HepG2 (cell line): Measurements from ENCODE around the gene E2F1. TPM values are rescaled to one million over a fixed set of nuclear protein-coding genes. Genes with fewer than 3 reads are reported as not detected.

Experiments used
- ARID2 ChIP-seq: sonication (generic); formaldehyde crosslinking; IDR thresholded peaks from 2 replicates; pipeline ENCODE4 v1.8.1; 2022; ENCODE audit warnings: mild to moderate bottlenecking, missing genetic modification reagents, borderline replicate concordance
- IRX3 ChIP-seq: sonication (generic); formaldehyde crosslinking; IDR thresholded peaks from 2 replicates; pipeline ENCODE4 v1.8.1; 2023; ENCODE audit warnings: mild to moderate bottlenecking, low read depth, missing genetic modification reagents, borderline replicate concordance
- KAT2B ChIP-seq: fragments of 150-350 bp; IDR thresholded peaks from 2 replicates; pipeline ENCODE4 v1.6.1; 2014; ENCODE audit warnings: low read depth, low read length, borderline replicate concordance
- KDM5A ChIP-seq: fragments of 200-600 bp; sonication (generic); IDR thresholded peaks from 2 replicates; pipeline ENCODE4 v1.7.0; 2018; ENCODE audit warnings: antibody characterized with exemption, mild to moderate bottlenecking, low read length, borderline replicate concordance
- KDM5B ChIP-seq: sonication (generic); formaldehyde crosslinking; IDR thresholded peaks from 2 replicates; pipeline ENCODE4 v1.4.0; 2020; ENCODE audit warnings: missing genetic modification reagents, mild to moderate bottlenecking, borderline replicate concordance
- KLF9 ChIP-seq: IDR thresholded peaks from 2 replicates; pipeline ENCODE4 v1.6.1; 2016; ENCODE audit warnings: low read depth
- NCOA2 ChIP-seq: sonication (generic); formaldehyde crosslinking; IDR thresholded peaks from 2 replicates; pipeline ENCODE4 v1.8.0; 2022; ENCODE audit warnings: inconsistent platforms
- SUZ12 ChIP-seq: fragments of 150-350 bp; IDR thresholded peaks from 2 replicates; pipeline ENCODE4 v1.6.1; 2014; ENCODE audit warnings: low read depth, low read length
- TBL1XR1 ChIP-seq: fragments of 150-350 bp; IDR thresholded peaks from 2 replicates; pipeline ENCODE4 v1.6.1; 2014; ENCODE audit warnings: borderline replicate concordance, low read length; ENCODE audit not compliant: partially characterized antibody
- ZNF121 ChIP-seq: sonication (generic); formaldehyde crosslinking; IDR thresholded peaks from 2 replicates; pipeline ENCODE4 v1.5.0; 2020; ENCODE audit warnings: mild to moderate bottlenecking, missing genetic modification reagents
- ZNF143 ChIP-seq: sonication (generic); formaldehyde crosslinking; IDR thresholded peaks from 2 replicates; pipeline ENCODE4 v1.4.0; 2020; ENCODE audit warnings: missing genetic modification reagents
- ZNF235 ChIP-seq: sonication (generic); formaldehyde crosslinking; IDR thresholded peaks from 2 replicates; pipeline ENCODE4 v1.8.1; 2023; ENCODE audit warnings: mild to moderate bottlenecking, missing genetic modification reagents, borderline replicate concordance
- ZNF354B ChIP-seq: sonication (generic); formaldehyde crosslinking; IDR thresholded peaks from 2 replicates; pipeline ENCODE4 v1.8.0; 2022; ENCODE audit warnings: mild to moderate bottlenecking, missing genetic modification reagents
- ZNF501 ChIP-seq: sonication (generic); formaldehyde crosslinking; IDR thresholded peaks from 2 replicates; pipeline ENCODE4 v1.5.1; 2020; ENCODE audit warnings: mild to moderate bottlenecking, moderate library complexity, missing genetic modification reagents
- ZNF549 ChIP-seq: sonication (generic); formaldehyde crosslinking; IDR thresholded peaks from 2 replicates; pipeline ENCODE4 v1.5.0; 2020; ENCODE audit warnings: missing genetic modification reagents
- ZNF7 ChIP-seq: IDR thresholded peaks from 2 replicates; pipeline ENCODE4 v1.6.1; 2016; ENCODE audit warnings: missing biosample characterization, missing genetic modification reagents
- ZNF724P ChIP-seq: sonication (generic); formaldehyde crosslinking; IDR thresholded peaks from 2 replicates; pipeline ENCODE4 v1.8.0; 2022; ENCODE audit warnings: missing genetic modification reagents, borderline replicate concordance
- ZNF777 ChIP-seq: sonication (generic); formaldehyde crosslinking; IDR thresholded peaks from 2 replicates; pipeline ENCODE4 v1.4.0; 2020; ENCODE audit warnings: missing genetic modification reagents
- polyA plus RNA-seq, 8 experiments: library from polyadenylated mRNA; depleted of rRNA in 3 of 8; stranded (reverse) in 7 of 8; unstranded in 1 of 8; fragments of >200 nt; fragmentation: Illumina TruSeq in 4 of 8; extraction: Trizol in 4 of 8; gene quantifications; 2 replicates each; pipeline versions ENCODE4 v1.2.1 to v1.2.3, GENCODE V29; 2011 to 2016; ENCODE audit warnings: low read depth in 4 of 8, missing spikeins in 1 of 8, mixed read lengths in 1 of 8; ENCODE audit not compliant: insufficient read depth in 1 of 8
- total RNA-seq, 5 experiments: library from RNA; depleted of rRNA; stranded (reverse); fragments of >200 nt; fragmentation: Illumina TruSeq; extraction: Trizol; gene quantifications; 2 replicates each; pipeline ENCODE4 v1.2.3, GENCODE V29; 2016; ENCODE audit warnings: low read depth in 1 of 5
- TF ChIP-seq, protein P1 (sequence below): sonication (generic); formaldehyde crosslinking; IDR thresholded peaks from 2 replicates; pipeline ENCODE4 v1.8.0; 2022; ENCODE audit warnings: mild to moderate bottlenecking, missing genetic modification reagents; ENCODE audit not compliant: insufficient replicate concordance
- TF ChIP-seq, protein P2 (sequence below): conservative IDR thresholded peaks from 2 replicates; pipeline ENCODE4 v1.6.1; 2018; ENCODE audit warnings: missing genetic modification reagents
- TF ChIP-seq, protein P3 (sequence below): sonication (generic); formaldehyde crosslinking; IDR thresholded peaks from 2 replicates; pipeline ENCODE4 v1.5.0; 2020; ENCODE audit warnings: mild to moderate bottlenecking, missing genetic modification reagents
- TF ChIP-seq, protein P4 (sequence below): sonication (generic); formaldehyde crosslinking; IDR thresholded peaks from 2 replicates; pipeline ENCODE4 v1.4.0; 2020; ENCODE audit warnings: missing genetic modification reagents
- TF ChIP-seq, protein P5 (sequence below): sonication (generic); formaldehyde crosslinking; IDR thresholded peaks from 2 replicates; pipeline ENCODE4 v1.8.1; 2022; ENCODE audit warnings: mild to moderate bottlenecking, missing genetic modification reagents

E2F1 gene
- total and polyA plus RNA-seq, 2 of the 13 experiments (the other 11 are each of a cell fraction or from before 2014, with no cell fraction given), result 25.5 to 39.4 TPM

DNA sequence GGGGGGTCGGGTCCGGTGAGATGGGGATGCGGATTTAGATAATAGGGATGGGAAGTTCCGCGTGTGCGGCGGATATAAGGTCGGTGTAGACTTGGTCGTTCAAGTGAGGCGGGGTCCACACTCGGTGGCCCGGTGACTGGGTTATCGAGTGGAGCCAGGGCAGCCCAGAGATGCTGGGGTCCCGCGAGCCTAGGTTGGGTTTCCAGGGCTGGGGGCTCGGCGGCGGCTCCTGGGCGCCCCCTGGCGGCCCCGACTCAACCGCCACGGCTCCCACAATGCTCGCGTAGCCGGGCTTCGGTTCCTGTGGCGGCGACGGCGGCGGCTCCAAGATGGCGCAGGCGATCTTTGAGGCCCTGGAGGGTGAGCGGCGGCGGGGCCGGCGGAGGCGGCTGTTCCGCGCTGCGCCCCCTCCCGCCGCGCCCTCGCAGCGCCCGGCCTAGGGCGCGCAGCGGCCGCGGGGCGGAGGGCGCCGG lies 45.5 kb upstream of the E2F1 start, which contains the start of gene ZNF341 (continued):
- no peak; the same call in 1 of the 2 replicates for TF ChIP-seq IRX3 (CRISPR knock-in tag)
- TF ChIP-seq, protein P1, sequence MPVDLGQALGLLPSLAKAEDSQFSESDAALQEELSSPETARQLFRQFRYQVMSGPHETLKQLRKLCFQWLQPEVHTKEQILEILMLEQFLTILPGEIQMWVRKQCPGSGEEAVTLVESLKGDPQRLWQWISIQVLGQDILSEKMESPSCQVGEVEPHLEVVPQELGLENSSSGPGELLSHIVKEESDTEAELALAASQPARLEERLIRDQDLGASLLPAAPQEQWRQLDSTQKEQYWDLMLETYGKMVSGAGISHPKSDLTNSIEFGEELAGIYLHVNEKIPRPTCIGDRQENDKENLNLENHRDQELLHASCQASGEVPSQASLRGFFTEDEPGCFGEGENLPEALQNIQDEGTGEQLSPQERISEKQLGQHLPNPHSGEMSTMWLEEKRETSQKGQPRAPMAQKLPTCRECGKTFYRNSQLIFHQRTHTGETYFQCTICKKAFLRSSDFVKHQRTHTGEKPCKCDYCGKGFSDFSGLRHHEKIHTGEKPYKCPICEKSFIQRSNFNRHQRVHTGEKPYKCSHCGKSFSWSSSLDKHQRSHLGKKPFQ (CRISPR knock-in tag), result no peak
- TF ChIP-seq KDM5B (CRISPR knock-in tag), result no peak
- TF ChIP-seq ARID2 (CRISPR knock-in tag), result no peak
- TF ChIP-seq KLF9, result no peak
- TF ChIP-seq, protein P2, sequence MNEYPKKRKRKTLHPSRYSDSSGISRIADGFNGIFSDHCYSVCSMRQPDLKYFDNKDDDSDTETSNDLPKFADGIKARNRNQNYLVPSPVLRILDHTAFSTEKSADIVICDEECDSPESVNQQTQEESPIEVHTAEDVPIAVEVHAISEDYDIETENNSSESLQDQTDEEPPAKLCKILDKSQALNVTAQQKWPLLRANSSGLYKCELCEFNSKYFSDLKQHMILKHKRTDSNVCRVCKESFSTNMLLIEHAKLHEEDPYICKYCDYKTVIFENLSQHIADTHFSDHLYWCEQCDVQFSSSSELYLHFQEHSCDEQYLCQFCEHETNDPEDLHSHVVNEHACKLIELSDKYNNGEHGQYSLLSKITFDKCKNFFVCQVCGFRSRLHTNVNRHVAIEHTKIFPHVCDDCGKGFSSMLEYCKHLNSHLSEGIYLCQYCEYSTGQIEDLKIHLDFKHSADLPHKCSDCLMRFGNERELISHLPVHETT (CRISPR knock-in tag), result peak; percentile 98; the same call in 1 of the 2 replicates
- TF ChIP-seq ZNF235 (CRISPR knock-in tag), result 0 out of 2 replicates have a peak, but pooled peaks have one; percentile 71
- TF ChIP-seq SUZ12, result 0 out of 2 replicates have a peak, but pooled peaks have one; percentile 14
- no peak for TF ChIP-seq KAT2B
- no peak for TF ChIP-seq ZNF724P (CRISPR knock-in tag)
- TF ChIP-seq ZNF549 (CRISPR knock-in tag), result no peak
- TF ChIP-seq, protein P3, sequence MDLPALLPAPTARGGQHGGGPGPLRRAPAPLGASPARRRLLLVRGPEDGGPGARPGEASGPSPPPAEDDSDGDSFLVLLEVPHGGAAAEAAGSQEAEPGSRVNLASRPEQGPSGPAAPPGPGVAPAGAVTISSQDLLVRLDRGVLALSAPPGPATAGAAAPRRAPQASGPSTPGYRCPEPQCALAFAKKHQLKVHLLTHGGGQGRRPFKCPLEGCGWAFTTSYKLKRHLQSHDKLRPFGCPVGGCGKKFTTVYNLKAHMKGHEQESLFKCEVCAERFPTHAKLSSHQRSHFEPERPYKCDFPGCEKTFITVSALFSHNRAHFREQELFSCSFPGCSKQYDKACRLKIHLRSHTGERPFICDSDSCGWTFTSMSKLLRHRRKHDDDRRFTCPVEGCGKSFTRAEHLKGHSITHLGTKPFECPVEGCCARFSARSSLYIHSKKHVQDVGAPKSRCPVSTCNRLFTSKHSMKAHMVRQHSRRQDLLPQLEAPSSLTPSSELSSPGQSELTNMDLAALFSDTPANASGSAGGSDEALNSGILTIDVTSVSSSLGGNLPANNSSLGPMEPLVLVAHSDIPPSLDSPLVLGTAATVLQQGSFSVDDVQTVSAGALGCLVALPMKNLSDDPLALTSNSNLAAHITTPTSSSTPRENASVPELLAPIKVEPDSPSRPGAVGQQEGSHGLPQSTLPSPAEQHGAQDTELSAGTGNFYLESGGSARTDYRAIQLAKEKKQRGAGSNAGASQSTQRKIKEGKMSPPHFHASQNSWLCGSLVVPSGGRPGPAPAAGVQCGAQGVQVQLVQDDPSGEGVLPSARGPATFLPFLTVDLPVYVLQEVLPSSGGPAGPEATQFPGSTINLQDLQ (CRISPR knock-in tag), result peak; percentile 86
- TF ChIP-seq KDM5A, result no peak
- TF ChIP-seq, protein P4, sequence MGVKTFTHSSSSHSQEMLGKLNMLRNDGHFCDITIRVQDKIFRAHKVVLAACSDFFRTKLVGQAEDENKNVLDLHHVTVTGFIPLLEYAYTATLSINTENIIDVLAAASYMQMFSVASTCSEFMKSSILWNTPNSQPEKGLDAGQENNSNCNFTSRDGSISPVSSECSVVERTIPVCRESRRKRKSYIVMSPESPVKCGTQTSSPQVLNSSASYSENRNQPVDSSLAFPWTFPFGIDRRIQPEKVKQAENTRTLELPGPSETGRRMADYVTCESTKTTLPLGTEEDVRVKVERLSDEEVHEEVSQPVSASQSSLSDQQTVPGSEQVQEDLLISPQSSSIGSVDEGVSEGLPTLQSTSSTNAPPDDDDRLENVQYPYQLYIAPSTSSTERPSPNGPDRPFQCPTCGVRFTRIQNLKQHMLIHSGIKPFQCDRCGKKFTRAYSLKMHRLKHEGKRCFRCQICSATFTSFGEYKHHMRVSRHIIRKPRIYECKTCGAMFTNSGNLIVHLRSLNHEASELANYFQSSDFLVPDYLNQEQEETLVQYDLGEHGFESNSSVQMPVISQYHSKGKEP (CRISPR knock-in tag), result no peak
- no peak for TF ChIP-seq ZNF354B (CRISPR knock-in tag)
- TF ChIP-seq ZNF121 (CRISPR knock-in tag), result no peak
- TF ChIP-seq ZNF777, result no peak
- no peak for TF ChIP-seq NCOA2 (CRISPR knock-in tag)
- TF ChIP-seq, protein P5, sequence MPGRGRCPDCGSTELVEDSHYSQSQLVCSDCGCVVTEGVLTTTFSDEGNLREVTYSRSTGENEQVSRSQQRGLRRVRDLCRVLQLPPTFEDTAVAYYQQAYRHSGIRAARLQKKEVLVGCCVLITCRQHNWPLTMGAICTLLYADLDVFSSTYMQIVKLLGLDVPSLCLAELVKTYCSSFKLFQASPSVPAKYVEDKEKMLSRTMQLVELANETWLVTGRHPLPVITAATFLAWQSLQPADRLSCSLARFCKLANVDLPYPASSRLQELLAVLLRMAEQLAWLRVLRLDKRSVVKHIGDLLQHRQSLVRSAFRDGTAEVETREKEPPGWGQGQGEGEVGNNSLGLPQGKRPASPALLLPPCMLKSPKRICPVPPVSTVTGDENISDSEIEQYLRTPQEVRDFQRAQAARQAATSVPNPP (CRISPR knock-in tag), result no peak
- peak; percentile 84 for TF ChIP-seq ZNF143 (CRISPR knock-in tag)
- TF ChIP-seq ZNF7 (CRISPR knock-in tag), result 0 out of 2 replicates have a peak, but pooled peaks have one; percentile 7
- peak; percentile 67 for TF ChIP-seq TBL1XR1
- peak; percentile 54; the same call in 1 of the 2 replicates for TF ChIP-seq ZNF501
